Mesothelial cell of epicardium (in vitro differentiated cells): Measurements from ENCODE around the gene SPOCD1. TPM values are rescaled to one million over a fixed set of nuclear protein-coding genes. Genes with fewer than 3 reads are reported as not detected.

Source experiments
- DNase-seq, 2 experiments: peaks; one replicate each; pipeline ENCODE4 v3.0.0; 2021; ENCODE audit warnings: low spot score in 2 of 2; ENCODE audit not compliant: unreplicated experiment in 2 of 2
- H3K27ac Mint-ChIP-seq: 2 replicates; pipeline ENCODE4 v1.8.0; 2021; ENCODE audit warnings: mixed read lengths
- H3K27me3 Mint-ChIP-seq: 2 replicates; pipeline ENCODE4 v1.8.0; 2021; ENCODE audit warnings: low read depth, mixed read lengths
- H3K36me3 Mint-ChIP-seq: 2 replicates; pipeline ENCODE4 v1.8.0; 2021; ENCODE audit warnings: mixed read lengths
- H3K4me1 Mint-ChIP-seq: 2 replicates; pipeline ENCODE4 v1.8.0; 2021; ENCODE audit warnings: mixed read lengths
- H3K4me3 Mint-ChIP-seq: 2 replicates; pipeline ENCODE4 v1.8.0; 2021; ENCODE audit warnings: mild to moderate bottlenecking, moderate library complexity, mixed read lengths
- H3K9me3 Mint-ChIP-seq: 2 replicates; pipeline ENCODE4 v1.8.0; 2021; ENCODE audit warnings: mixed read lengths
- total RNA-seq: library from RNA; stranded (reverse); gene quantifications from 3 replicates; pipeline ENCODE4 v1.2.1, GENCODE V29; 2021
- TF ChIP-seq, protein P1 (sequence below): fragments of 200-600 bp; sonication (generic); IDR thresholded peaks from one replicate; pipeline ENCODE4 v1.5.0; 2021; ENCODE audit warnings: antibody characterized with exemption; ENCODE audit not compliant: unreplicated experiment

The SPOCD1 gene
- total RNA-seq, 1 donor from 2014 or later = 1.3 TPM

DNA sequence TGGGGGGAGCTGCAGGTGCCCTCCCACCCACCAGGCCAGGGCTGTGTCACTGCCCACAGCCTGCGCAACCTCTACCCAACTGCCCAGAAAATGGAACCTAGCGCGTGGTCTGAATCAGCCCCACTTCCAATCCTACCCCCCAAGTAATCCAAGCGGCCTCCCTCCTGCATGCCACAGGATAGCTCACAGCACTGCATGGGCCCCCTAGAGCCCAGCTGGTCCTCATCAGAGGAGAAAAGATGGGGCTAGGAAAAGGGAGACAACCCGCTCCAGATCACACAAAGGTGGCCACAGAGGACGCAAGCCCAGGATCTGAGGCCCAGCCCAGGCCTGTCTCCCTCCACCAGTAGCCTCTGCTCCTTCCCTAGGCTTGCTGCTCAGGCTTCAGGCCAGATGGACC is 57.8 kb downstream of the SPOCD1 start:
- no peak overlapping the region for H3K4me3 Mint-ChIP-seq
- H3K36me3 Mint-ChIP-seq = no peaks in the 10 kb centered on the region
- TF ChIP-seq, protein P1, sequence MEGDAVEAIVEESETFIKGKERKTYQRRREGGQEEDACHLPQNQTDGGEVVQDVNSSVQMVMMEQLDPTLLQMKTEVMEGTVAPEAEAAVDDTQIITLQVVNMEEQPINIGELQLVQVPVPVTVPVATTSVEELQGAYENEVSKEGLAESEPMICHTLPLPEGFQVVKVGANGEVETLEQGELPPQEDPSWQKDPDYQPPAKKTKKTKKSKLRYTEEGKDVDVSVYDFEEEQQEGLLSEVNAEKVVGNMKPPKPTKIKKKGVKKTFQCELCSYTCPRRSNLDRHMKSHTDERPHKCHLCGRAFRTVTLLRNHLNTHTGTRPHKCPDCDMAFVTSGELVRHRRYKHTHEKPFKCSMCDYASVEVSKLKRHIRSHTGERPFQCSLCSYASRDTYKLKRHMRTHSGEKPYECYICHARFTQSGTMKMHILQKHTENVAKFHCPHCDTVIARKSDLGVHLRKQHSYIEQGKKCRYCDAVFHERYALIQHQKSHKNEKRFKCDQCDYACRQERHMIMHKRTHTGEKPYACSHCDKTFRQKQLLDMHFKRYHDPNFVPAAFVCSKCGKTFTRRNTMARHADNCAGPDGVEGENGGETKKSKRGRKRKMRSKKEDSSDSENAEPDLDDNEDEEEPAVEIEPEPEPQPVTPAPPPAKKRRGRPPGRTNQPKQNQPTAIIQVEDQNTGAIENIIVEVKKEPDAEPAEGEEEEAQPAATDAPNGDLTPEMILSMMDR = no peak
- peaks cover 16% of the 10 kb centered on the region for H3K27me3 Mint-ChIP-seq
- no peaks in the 10 kb centered on the region for H3K9me3 Mint-ChIP-seq
- H3K4me1 Mint-ChIP-seq = peaks cover 22% of the 10 kb centered on the region
- DNase-seq = no peak
- H3K27ac Mint-ChIP-seq = no peak overlapping the region

DNA sequence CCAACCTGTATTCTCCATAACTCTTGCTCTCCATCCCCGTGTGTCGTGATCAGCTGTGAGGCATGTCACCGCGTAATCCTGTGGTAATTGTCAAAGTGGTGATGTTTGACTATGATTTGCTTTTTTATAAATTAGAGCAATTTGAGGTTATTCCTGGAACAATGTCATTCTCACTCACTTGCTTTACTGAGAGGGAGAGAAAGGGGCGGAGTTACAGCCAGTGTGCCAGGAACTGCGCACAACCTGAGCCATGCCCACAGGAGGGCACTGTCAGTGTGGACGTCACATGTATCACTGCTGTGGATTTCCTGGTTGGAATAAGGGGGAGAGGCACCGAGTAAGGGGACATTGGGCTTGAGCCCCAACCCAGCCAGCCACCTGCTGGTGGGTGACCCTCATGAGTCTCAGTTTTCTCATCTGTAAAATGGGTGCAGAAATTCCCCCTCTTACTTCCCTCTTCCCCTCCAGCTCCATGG is 58.6 kb downstream of the SPOCD1 start:
- Mint-ChIP-seq H3K4me3 (no peak overlapping the region), H3K36me3 (no peaks in the 10 kb centered on the region), H3K27me3 (peaks cover 10% of the 10 kb centered on the region), H3K27ac (no peak overlapping the region), H3K4me1 (peaks cover 24% of the 10 kb centered on the region), H3K9me3 (no peaks in the 10 kb centered on the region)
- TF ChIP-seq, protein P1 = no peak
- no peak for DNase-seq

DNA sequence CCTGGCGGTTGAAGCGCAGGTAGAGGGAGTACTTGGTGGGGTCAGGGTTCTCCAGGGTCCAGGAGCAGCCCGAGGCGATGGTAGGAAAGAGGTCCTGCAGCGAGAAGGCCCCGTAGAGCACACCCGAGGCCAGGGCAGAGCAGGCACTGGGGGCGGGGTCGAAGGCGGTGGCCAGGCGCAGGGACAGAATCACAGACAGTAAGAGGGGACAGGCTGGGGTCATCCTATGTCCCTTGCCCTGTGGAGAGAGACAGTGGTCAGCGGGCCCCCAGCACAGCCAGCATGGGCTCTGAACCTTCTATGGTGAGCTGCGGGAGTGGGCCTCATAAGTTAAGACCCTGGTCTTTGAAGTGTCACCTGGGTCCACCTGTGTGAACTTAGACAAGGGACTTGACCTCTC is 59.2 kb downstream of the SPOCD1 start:
- no peak for DNase-seq

DNA sequence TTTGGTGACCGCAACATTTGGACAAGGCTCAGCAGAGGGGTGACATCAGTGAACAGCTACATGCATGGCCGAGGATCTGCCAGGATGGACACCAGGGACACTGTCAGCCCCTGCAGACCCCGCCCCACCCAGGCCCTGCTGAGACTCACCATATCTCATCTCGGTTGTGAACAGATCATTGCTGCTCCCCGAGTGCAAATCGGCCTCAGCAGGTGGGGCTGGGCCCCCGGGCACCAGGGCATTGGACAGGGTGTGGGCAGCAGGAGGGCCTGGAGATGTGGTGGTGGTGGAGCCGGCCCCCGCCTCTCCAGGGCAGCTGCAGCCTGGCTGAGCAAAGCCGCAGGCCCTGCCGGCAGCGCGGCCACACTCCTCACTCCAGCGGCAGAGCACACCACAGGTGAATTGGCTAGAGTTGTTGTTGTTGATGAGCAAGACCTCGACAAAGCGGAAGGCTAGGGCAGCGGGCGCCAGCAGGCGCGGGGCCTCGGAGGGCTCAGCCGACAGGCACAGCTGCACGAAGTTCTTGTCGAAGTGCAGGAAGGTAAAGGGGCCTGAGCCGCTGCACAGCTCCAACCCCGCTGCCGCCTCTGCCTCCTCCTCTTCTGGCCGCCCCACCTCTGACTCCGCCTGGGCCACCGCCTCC is 59.9 kb downstream of the SPOCD1 start:
- no peaks in the 10 kb centered on the region for H3K9me3 Mint-ChIP-seq
- TF ChIP-seq, protein P1 = no peak
- peaks cover 31% of the 10 kb centered on the region for H3K4me1 Mint-ChIP-seq
- no peak overlapping the region for H3K27ac Mint-ChIP-seq
- no peaks in the 10 kb centered on the region for H3K27me3 Mint-ChIP-seq
- no peak overlapping the region for H3K4me3 Mint-ChIP-seq
- no peaks in the 10 kb centered on the region for H3K36me3 Mint-ChIP-seq
- DNase-seq = no peak

More for the DNA sequence above, 59.2 kb downstream of the SPOCD1 start:
- TF ChIP-seq, protein P1 = no peak
- no peaks in the 10 kb centered on the region for H3K9me3 Mint-ChIP-seq
- H3K27me3 Mint-ChIP-seq = peaks cover 3% of the 10 kb centered on the region
- no peaks in the 10 kb centered on the region for H3K36me3 Mint-ChIP-seq
- H3K4me1 Mint-ChIP-seq = peaks cover 27% of the 10 kb centered on the region
- no peak overlapping the region for H3K27ac Mint-ChIP-seq
- H3K4me3 Mint-ChIP-seq = no peak overlapping the region

DNA sequence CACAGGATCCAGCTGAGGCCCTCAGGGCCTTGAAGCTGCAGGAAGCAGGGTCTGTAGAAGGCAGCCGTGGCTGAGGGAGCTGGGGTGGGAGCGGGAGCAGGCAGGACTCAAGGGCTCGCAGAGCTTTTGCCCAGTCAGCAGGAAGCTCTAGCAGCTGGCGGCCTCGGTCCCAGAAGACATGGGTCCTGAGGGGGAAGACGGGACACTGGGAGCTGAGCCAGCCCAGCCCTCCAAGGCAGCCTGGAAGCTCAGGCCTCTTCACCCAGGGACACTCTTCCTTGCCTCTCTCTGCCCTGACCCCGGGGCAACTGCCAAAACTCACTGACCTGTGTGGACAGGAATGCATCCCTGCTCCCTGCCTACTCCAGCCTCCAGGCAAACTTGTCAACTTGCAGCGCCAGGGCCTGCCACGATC is 60.6 kb downstream of the SPOCD1 start:
- H3K27me3 Mint-ChIP-seq = no peaks in the 10 kb centered on the region
- H3K27ac Mint-ChIP-seq = no peak overlapping the region

More for the DNA sequence above, 60.6 kb downstream of the SPOCD1 start:
- no peaks in the 10 kb centered on the region for H3K36me3 Mint-ChIP-seq
- H3K4me3 Mint-ChIP-seq = no peak overlapping the region
- TF ChIP-seq, protein P1 = no peak
- no peaks in the 10 kb centered on the region for H3K9me3 Mint-ChIP-seq
- peaks cover 37% of the 10 kb centered on the region for H3K4me1 Mint-ChIP-seq
- DNase-seq = no peak
